ENCODE results near the gene TIGD2. TPM values are rescaled to one million over a fixed set of nuclear protein-coding genes. Genes with fewer than 3 reads are reported as not detected.

TIGD2 gene
- total and polyA plus RNA-seq, 2 of the 13 experiments (the other 11 are each of a cell fraction or from before 2014, with no cell fraction given) = 3.1 to 15.5 TPM

DNA sequence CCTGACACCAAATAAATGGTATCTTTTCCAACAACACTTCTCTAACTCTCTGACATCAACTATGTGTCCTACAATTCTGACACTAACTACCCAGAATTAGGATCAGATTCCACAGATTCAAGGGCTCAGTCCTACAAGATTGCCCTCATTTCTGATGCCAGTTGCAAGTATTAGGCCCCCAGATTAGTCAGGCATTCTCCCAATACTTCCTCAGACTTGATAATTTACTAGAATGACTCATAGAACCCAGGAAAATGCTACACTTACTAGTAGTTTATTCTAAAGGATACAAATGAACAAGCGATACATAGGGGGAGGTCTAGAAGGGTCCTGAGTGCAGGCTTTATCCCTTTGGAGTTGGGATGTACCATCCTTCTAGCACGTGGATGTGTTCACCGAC is 8.5 kb downstream of the TIGD2 start:
- CTCF ChIA-PET (ENCODE audit: low intra/inter-chr PET ratio, low total read pairs) = no interaction called here
- in situ Hi-C loops (cut with HindIII; ENCODE audit: extremely low pct_ligation_motif_present, low pct_unique_long_range_greater_than_20kb) = no loop called here
- WGBS (ENCODE audit: low lambda C conversion rate) = 97% methylated on average over 3 of the region's 3 CpGs
- intact Hi-C loops (cut with micrococcal nuclease; ENCODE audit: unreplicated experiment) = no loop called here
- Histone ChIP-seq H2AFZ (ENCODE audit: low read length) (no peak overlapping the region), H3K27ac (ENCODE audit: extremely low read length, insufficient read depth, low read length) (no peak overlapping the region), H3K4me3 (replicated peaks in 1 of 3; ENCODE audit: insufficient read depth in 1 of 3, low read depth in 2 of 3, low read length in 3 of 3) (no peak overlapping the region), H3K36me3 (replicated peaks in 1 of 2; ENCODE audit: control insufficient read depth in 1 of 2, insufficient read depth in 2 of 2, low read length in 2 of 2) (no peaks in the 10 kb centered on the region), H3K79me2 (ENCODE audit: insufficient read depth, low read length) (no peaks in the 10 kb centered on the region), H3K27me3 (ENCODE audit: control insufficient read depth in 1 of 2, insufficient read depth in 2 of 2, low read length in 2 of 2) (no peaks in the 10 kb centered on the region), H3K9me3 (ENCODE audit: low read length) (no peaks in the 10 kb centered on the region), H3K9ac (ENCODE audit: insufficient read depth, low read depth, low read length) (no peak overlapping the region), H3K4me1 (ENCODE audit: insufficient read depth, low read length) (peaks cover 62% of the 10 kb centered on the region), H4K20me1 (ENCODE audit: insufficient read depth, low read length) (no peaks in the 10 kb centered on the region), H3K4me2 (ENCODE audit: low read depth, low read length) (no peak overlapping the region)
- no TSS peak for BruUV-seq (replicated peaks)
- FAIRE-seq (no peak), DNase-seq (ENCODE audit: low spot score) (no peak), ATAC-seq (no peak)
- TF ChIP-seq POLR2G (IDR thresholded peaks at IDR 0.05; ENCODE audit: low read depth, low read length) = no peak
- TF ChIP-seq ZNF878 (CRISPR knock-in tag; IDR thresholded peaks at IDR 0.05) = no peak
- POLR2A ChIA-PET = no interaction called here

DNA sequence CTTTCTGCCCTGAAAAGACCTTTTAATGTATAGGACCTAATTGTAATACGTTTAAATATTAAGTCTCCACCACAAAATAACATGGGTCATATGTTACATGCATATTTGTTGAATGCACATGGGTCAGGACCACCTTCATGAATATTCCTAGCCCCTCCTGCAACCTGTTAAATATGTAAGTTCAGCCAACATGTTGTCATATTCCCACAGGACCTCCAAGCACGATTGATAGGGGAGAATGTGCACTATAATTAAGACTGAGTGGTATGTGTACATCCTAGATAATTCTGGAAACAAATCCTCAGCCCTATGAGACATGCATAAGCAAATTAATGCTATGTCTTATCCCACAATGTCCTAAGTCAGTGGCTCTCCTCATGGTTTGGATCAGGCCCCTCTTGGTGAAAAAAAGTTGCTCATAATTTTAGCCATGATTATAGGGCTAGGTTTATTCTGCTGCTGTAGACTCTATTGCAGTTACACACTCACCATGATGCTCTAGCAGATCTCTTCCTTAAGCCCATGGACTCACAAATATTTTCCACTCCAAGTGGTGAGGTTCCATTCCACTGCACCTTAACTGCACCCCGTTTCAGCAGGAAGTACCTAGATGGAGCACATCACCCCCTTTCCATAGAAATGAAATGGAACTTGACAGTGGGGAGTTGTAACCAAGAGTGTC is 10.2 kb downstream of the TIGD2 start:
- Histone ChIP-seq H3K36me3 (replicated peaks in 1 of 2; ENCODE audit: control insufficient read depth in 1 of 2, insufficient read depth in 2 of 2, low read length in 2 of 2) (no peaks in the 10 kb centered on the region), H3K27ac (ENCODE audit: extremely low read length, insufficient read depth, low read length) (peak overlapping the region; percentile 33), H2AFZ (ENCODE audit: low read length) (no peak overlapping the region), H3K4me1 (ENCODE audit: insufficient read depth, low read length) (peaks cover 49% of the 10 kb centered on the region), H3K27me3 (ENCODE audit: control insufficient read depth in 1 of 2, insufficient read depth in 2 of 2, low read length in 2 of 2) (no peaks in the 10 kb centered on the region), H3K4me3 (replicated peaks in 1 of 3; ENCODE audit: insufficient read depth in 1 of 3, low read depth in 2 of 3, low read length in 3 of 3) (peak overlapping the region in 1 of 3 experiments; percentile 58; a peak in 2 of 6 replicates), H3K4me2 (ENCODE audit: low read depth, low read length) (peak overlapping the region; percentile 88), H3K9me3 (ENCODE audit: low read length) (no peaks in the 10 kb centered on the region), H4K20me1 (ENCODE audit: insufficient read depth, low read length) (no peaks in the 10 kb centered on the region), H3K9ac (ENCODE audit: insufficient read depth, low read depth, low read length) (no peak overlapping the region), H3K79me2 (ENCODE audit: insufficient read depth, low read length) (no peaks in the 10 kb centered on the region)
- ChIA-PET CTCF (ENCODE audit: low intra/inter-chr PET ratio, low total read pairs) (no interaction called here), POLR2A (interaction anchor here (0.7 to 1.1 kb wide), 2 partner anchors 20 to 298 kb away, joined by 3 to 4 read pairs; no protein-coding TSS in a partner anchor)
- WGBS (ENCODE audit: low lambda C conversion rate) = 70% methylated on average over 3 of the region's 3 CpGs
- intact Hi-C loops (cut with micrococcal nuclease; ENCODE audit: unreplicated experiment) (no loop called here), in situ Hi-C loops (cut with HindIII; ENCODE audit: extremely low pct_ligation_motif_present, low pct_unique_long_range_greater_than_20kb) (no loop called here)
- ATAC-seq = peak; percentile 19
- no peak for FAIRE-seq
- BruUV-seq (replicated peaks) = no TSS peak
- no peak for DNase-seq (ENCODE audit: low spot score)
- TF ChIP-seq, protein P1, sequence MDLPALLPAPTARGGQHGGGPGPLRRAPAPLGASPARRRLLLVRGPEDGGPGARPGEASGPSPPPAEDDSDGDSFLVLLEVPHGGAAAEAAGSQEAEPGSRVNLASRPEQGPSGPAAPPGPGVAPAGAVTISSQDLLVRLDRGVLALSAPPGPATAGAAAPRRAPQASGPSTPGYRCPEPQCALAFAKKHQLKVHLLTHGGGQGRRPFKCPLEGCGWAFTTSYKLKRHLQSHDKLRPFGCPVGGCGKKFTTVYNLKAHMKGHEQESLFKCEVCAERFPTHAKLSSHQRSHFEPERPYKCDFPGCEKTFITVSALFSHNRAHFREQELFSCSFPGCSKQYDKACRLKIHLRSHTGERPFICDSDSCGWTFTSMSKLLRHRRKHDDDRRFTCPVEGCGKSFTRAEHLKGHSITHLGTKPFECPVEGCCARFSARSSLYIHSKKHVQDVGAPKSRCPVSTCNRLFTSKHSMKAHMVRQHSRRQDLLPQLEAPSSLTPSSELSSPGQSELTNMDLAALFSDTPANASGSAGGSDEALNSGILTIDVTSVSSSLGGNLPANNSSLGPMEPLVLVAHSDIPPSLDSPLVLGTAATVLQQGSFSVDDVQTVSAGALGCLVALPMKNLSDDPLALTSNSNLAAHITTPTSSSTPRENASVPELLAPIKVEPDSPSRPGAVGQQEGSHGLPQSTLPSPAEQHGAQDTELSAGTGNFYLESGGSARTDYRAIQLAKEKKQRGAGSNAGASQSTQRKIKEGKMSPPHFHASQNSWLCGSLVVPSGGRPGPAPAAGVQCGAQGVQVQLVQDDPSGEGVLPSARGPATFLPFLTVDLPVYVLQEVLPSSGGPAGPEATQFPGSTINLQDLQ (CRISPR knock-in tag; IDR thresholded peaks at IDR 0.05) = no peak
- TF ChIP-seq SYNCRIP (IDR thresholded peaks at IDR 0.05; ENCODE audit: insufficient read depth, low read depth, low read length) (no peak), RFXANK (CRISPR knock-in tag; IDR thresholded peaks at IDR 0.05) (no peak), ZNF713 (CRISPR knock-in tag; IDR thresholded peaks at IDR 0.05) (no peak), PHF20 (CRISPR knock-in tag; IDR thresholded peaks at IDR 0.05) (no peak), RFXAP (CRISPR knock-in tag; IDR thresholded peaks at IDR 0.05; ENCODE audit: borderline replicate concordance) (no peak), ZNF138 (CRISPR knock-in tag; IDR thresholded peaks at IDR 0.05; ENCODE audit: low read depth) (no peak)
- TF ChIP-seq, protein P2, sequence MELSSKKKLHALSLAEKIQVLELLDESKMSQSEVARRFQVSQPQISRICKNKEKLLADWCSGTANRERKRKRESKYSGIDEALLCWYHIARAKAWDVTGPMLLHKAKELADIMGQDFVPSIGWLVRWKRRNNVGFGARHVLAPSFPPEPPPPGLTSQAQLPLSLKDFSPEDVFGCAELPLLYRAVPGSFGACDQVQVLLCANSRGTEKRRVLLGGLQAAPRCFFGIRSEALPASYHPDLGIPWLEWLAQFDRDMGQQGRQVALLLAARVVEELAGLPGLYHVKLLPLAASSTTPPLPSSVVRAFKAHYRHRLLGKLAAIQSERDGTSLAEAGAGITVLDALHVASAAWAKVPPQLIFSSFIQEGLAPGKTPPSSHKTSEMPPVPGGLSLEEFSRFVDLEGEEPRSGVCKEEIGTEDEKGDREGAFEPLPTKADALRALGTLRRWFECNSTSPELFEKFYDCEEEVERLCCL (CRISPR knock-in tag; IDR thresholded peaks at IDR 0.05; ENCODE audit: borderline replicate concordance) = no peak
- TF ChIP-seq, protein P3, sequence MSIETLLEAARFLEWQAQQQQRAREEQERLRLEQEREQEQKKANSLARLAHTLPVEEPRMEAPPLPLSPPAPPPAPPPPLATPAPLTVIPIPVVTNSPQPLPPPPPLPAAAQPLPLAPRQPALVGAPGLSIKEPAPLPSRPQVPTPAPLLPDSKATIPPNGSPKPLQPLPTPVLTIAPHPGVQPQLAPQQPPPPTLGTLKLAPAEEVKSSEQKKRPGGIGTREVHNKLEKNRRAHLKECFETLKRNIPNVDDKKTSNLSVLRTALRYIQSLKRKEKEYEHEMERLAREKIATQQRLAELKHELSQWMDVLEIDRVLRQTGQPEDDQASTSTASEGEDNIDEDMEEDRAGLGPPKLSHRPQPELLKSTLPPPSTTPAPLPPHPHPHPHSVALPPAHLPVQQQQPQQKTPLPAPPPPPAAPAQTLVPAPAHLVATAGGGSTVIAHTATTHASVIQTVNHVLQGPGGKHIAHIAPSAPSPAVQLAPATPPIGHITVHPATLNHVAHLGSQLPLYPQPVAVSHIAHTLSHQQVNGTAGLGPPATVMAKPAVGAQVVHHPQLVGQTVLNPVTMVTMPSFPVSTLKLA (IDR thresholded peaks at IDR 0.05) = no peak

Data from HepG2 (cell line).